Panc1 (cell line): ENCODE results near the gene TMEM121.

Experiments used
- POLR2AphosphoS5 ChIP-seq: IDR thresholded peaks from 2 replicates; pipeline ENCODE4 v1.6.1; 2012; ENCODE audit warnings: mild to moderate bottlenecking, low read depth, low read length, moderate library complexity
- SIN3A ChIP-seq: IDR thresholded peaks from 2 replicates; pipeline ENCODE4 v1.6.1; 2012; ENCODE audit warnings: low read depth, mild to moderate bottlenecking, low read length, moderate library complexity, borderline replicate concordance; ENCODE audit not compliant: insufficient read depth
- TCF7L2 ChIP-seq: IDR thresholded peaks from 2 replicates; pipeline ENCODE4 v1.6.1; 2011; ENCODE audit warnings: mild to moderate bottlenecking, low read depth, low read length, inconsistent platforms
- TF ChIP-seq, protein P1 (sequence below): fragments of 450-650 bp; IDR thresholded peaks from 2 replicates; pipeline ENCODE4 v1.5.1; 2017; ENCODE audit warnings: mild to moderate bottlenecking

DNA sequence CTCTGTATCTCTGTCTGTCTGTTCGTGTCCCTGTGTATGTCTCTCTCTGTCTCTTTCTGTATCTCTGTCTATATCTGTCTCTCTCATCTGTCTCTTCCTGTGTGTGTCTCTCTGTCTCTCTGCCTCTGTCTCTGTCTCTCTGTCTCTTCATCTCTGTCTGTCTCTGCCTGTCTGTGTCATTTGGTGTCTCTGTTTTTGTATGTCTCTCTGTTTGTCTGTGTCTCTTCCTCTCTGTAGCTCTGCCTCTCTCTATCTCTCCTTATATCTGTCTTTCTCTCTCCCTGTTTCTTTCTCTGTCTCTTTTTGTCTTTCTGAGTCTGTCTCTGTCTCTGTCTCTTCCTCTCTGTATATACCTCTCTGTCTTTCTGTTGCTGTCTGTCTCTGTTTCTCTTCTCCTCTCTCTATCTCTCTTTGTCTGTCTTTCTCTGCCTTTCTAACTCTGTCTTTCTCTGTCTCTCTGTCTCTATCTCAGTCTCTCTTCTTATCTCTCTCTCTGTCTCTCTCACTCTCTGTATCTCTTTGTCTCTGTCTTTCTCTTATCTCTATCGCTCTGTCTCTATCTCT, 50.2 kb downstream of the TMEM121 start:
- TF ChIP-seq, protein P1, sequence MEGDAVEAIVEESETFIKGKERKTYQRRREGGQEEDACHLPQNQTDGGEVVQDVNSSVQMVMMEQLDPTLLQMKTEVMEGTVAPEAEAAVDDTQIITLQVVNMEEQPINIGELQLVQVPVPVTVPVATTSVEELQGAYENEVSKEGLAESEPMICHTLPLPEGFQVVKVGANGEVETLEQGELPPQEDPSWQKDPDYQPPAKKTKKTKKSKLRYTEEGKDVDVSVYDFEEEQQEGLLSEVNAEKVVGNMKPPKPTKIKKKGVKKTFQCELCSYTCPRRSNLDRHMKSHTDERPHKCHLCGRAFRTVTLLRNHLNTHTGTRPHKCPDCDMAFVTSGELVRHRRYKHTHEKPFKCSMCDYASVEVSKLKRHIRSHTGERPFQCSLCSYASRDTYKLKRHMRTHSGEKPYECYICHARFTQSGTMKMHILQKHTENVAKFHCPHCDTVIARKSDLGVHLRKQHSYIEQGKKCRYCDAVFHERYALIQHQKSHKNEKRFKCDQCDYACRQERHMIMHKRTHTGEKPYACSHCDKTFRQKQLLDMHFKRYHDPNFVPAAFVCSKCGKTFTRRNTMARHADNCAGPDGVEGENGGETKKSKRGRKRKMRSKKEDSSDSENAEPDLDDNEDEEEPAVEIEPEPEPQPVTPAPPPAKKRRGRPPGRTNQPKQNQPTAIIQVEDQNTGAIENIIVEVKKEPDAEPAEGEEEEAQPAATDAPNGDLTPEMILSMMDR, result no peak
- TF ChIP-seq SIN3A, result no peak
- no peak for TF ChIP-seq POLR2AphosphoS5
- TF ChIP-seq TCF7L2, result no peak
